NCI-H446 (cell line): ENCODE results near the gene IFITM10.
A peak's percentile ranks its signal among the peaks of the same experiment; 100 is the strongest.

Source experiments
- DNase-seq, 2 experiments: peaks; one replicate each; lab custom pipeline; 2025; lab: John Stamatoyannopoulos, UW

Gene IFITM10

GRCh38 chr11:1778141-1778911 is 27.9 kb upstream of the IFITM10 start:
- DNase-seq: no peak

GRCh38 chr11:1777737-1778136 is 27.3 kb upstream of the IFITM10 start:
- no peak for DNase-seq

GRCh38 chr11:1776944-1777715 is 26.7 kb upstream of the IFITM10 start:
- DNase-seq: no peak

- no peak for DNase-seq
Measured at GRCh38 chr11:1776331-1776851, 26.0 kb upstream of the IFITM10 start.

- DNase-seq: no peak
Measured at GRCh38 chr11:1774886-1775285, 24.5 kb upstream of the IFITM10 start.

GRCh38 chr11:1773994-1774550 is 23.7 kb upstream of the IFITM10 start:
- no peak for DNase-seq

- no peak for DNase-seq
Measured at GRCh38 chr11:1773131-1773993, 23.0 kb upstream of the IFITM10 start.

- peak in 1 of 2 experiments; percentile 23 for DNase-seq
Measured at GRCh38 chr11:1772270-1773130, 22.1 kb upstream of the IFITM10 start.

GRCh38 chr11:1771700-1772099 is 21.3 kb upstream of the IFITM10 start:
- no peak for DNase-seq

GRCh38 chr11:1771273-1771672 is 20.9 kb upstream of the IFITM10 start:
- no peak for DNase-seq

GRCh38 chr11:1770528-1770927 is 20.1 kb upstream of the IFITM10 start:
- no peak for DNase-seq

- no peak for DNase-seq
Measured at GRCh38 chr11:1770061-1770460, 19.7 kb upstream of the IFITM10 start.

- DNase-seq: peak in 1 of 2 experiments; percentile 50
Measured at GRCh38 chr11:1769304-1769936, 19.0 kb upstream of the IFITM10 start.

GRCh38 chr11:1768141-1768469 is 17.7 kb upstream of the IFITM10 start:
- DNase-seq: no peak

GRCh38 chr11:1767399-1768140 is 17.2 kb upstream of the IFITM10 start:
- DNase-seq: no peak

- DNase-seq: no peak
Measured at GRCh38 chr11:1766719-1767398, 16.5 kb upstream of the IFITM10 start.

GRCh38 chr11:1765871-1766718 is 15.7 kb upstream of the IFITM10 start:
- DNase-seq: no peak
